ENCODE data around the gene WDFY2. TPM values are rescaled to one million over a fixed set of nuclear protein-coding genes. Genes with fewer than 3 reads are reported as not detected.

The WDFY2 gene
- total and polyA plus RNA-seq, 12 donors: 13.2 to 38.6 (median 26.0) TPM

GRCh38 chr13:51786425-51787265 lies 202.4 kb downstream of the WDFY2 start:
- H3K27ac ChIP-seq: peak overlapping the region in 2 of 5 donors; percentile 51 to 52

GRCh38 chr13:51793570-51794271 lies 209.5 kb downstream of the WDFY2 start:
- H3K4me1 ChIP-seq (replicated peaks in 1 of 2): peaks cover 6 to 12% of the 10 kb centered on the region in 2 donors
- WGBS, 4 donors: 52 to 63% (median 53%) methylated on average over 6 of the region's 6 CpGs
- no peak overlapping the region for H3K4me3 ChIP-seq
- H3K27me3 ChIP-seq: no peaks in the 10 kb centered on the region
- peak; percentile 71 to 85 (median 80) for DNase-seq
- intact Hi-C loops (cut with DNase I): no loop called here
- H3K36me3 ChIP-seq (replicated peaks in 1 of 2): no peaks in the 10 kb centered on the region
- H3K27ac ChIP-seq: peak overlapping the region in 4 of 5 donors; percentile 58 to 72 (median 68)
- TF ChIP-seq POLR2A (IDR thresholded peaks at IDR 0.05) (no peak), CTCF (IDR thresholded peaks at IDR 0.05) (no peak)
- H3K9me3 ChIP-seq (replicated peaks in 1 of 3): no peaks in the 10 kb centered on the region

More at GRCh38 chr13:51786425-51787265, 202.4 kb downstream of the WDFY2 start:
- peaks cover 0 to 20% of the 10 kb centered on the region in 2 donors for H3K4me1 ChIP-seq (replicated peaks in 1 of 2)
- TF ChIP-seq POLR2A (IDR thresholded peaks at IDR 0.05) (no peak), CTCF (IDR thresholded peaks at IDR 0.05) (no peak)
- no peak overlapping the region for H3K4me3 ChIP-seq
- WGBS, 4 donors: 72 to 80% (median 75%) methylated on average over 10 of the region's 10 CpGs
- intact Hi-C loops (cut with DNase I): loop anchor here in 1 of 2 donors (10.0 kb wide), 1 partner anchor 342 kb away; no protein-coding TSS in a partner anchor
- no peaks in the 10 kb centered on the region for H3K36me3 ChIP-seq (replicated peaks in 1 of 2)
- DNase-seq: no peak
- H3K9me3 ChIP-seq (replicated peaks in 1 of 3): no peaks in the 10 kb centered on the region
- H3K27me3 ChIP-seq: no peaks in the 10 kb centered on the region

- Histone ChIP-seq H3K4me1 (replicated peaks in 1 of 2) (peaks cover 6 to 12% of the 10 kb centered on the region in 2 donors), H3K27ac (no peak overlapping the region)
- intact Hi-C loops (cut with DNase I): no loop called here
Observed at GRCh38 chr13:51794964-51795363, 210.7 kb downstream of the WDFY2 start.

More at GRCh38 chr13:51794964-51795363, 210.7 kb downstream of the WDFY2 start:
- DNase-seq: no peak
- no peaks in the 10 kb centered on the region for H3K36me3 ChIP-seq (replicated peaks in 1 of 2)
- no peak for TF ChIP-seq CTCF (IDR thresholded peaks at IDR 0.05)
- H3K9me3 ChIP-seq (replicated peaks in 1 of 3): no peaks in the 10 kb centered on the region
- 73 to 95% (median 90%) methylated on average over 3 to 4 of the region's 4 CpGs for WGBS, 4 donors
- no peak overlapping the region for H3K4me3 ChIP-seq
- H3K27me3 ChIP-seq: no peaks in the 10 kb centered on the region
